ENCODE measurements around the gene PET100. TPM values are rescaled to one million over a fixed set of nuclear protein-coding genes. Genes with fewer than 3 reads are reported as not detected.

The PET100 gene
- total RNA-seq, 2 donors from 2014 or later = 149 to 182 TPM

DNA sequence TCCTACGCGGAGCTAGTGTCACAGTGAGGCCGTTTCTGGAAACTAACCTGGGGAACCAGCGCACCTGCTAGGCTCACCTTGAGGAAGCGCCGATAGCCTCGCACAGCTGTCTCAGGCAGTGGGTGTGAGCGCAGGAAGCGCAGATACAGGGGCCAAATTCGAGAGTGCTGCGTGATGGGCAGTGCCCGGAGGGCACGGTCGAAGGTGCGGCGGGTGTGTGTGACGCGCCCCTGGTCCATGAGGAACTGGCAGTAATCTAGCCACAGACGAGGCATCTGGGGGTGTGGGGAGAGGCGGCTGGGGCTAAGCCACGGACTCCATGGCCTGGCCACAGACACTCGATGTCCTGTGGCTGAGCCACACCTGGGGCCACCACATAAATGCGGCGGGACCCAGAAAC is 2.4 kb upstream of the PET100 start:
- no peak overlapping the region for H3K27ac ChIP-seq (ENCODE audit: low read depth, low read length)
- H3K27ac Mint-ChIP-seq = no peak overlapping the region
- TF ChIP-seq, protein P1, sequence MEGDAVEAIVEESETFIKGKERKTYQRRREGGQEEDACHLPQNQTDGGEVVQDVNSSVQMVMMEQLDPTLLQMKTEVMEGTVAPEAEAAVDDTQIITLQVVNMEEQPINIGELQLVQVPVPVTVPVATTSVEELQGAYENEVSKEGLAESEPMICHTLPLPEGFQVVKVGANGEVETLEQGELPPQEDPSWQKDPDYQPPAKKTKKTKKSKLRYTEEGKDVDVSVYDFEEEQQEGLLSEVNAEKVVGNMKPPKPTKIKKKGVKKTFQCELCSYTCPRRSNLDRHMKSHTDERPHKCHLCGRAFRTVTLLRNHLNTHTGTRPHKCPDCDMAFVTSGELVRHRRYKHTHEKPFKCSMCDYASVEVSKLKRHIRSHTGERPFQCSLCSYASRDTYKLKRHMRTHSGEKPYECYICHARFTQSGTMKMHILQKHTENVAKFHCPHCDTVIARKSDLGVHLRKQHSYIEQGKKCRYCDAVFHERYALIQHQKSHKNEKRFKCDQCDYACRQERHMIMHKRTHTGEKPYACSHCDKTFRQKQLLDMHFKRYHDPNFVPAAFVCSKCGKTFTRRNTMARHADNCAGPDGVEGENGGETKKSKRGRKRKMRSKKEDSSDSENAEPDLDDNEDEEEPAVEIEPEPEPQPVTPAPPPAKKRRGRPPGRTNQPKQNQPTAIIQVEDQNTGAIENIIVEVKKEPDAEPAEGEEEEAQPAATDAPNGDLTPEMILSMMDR (conservative IDR thresholded peaks at IDR 0.05) = no peak
- H3K4me3 ChIP-seq (ENCODE audit: low read length) = no peak overlapping the region
- peaks cover 17% of the 10 kb centered on the region for H3K4me1 Mint-ChIP-seq
- H3K4me3 Mint-ChIP-seq = peak overlapping the region; percentile 13
- no peaks in the 10 kb centered on the region for H3K27me3 ChIP-seq (ENCODE audit: control insufficient read depth, insufficient read depth, low read length, poor library complexity, severe bottlenecking)
- WGBS, 2 experiments (ENCODE audit: insufficient coverage in 1 of 2, insufficient read length in 1 of 2) = 89 to 92% methylated on average over 16 to 24 of the region's 24 CpGs
- no peaks in the 10 kb centered on the region for H3K4me1 ChIP-seq (ENCODE audit: control insufficient read depth, insufficient read depth, low read length)
- no peaks in the 10 kb centered on the region for H3K27me3 Mint-ChIP-seq (ENCODE audit: insufficient read depth)
- no peak overlapping the region for H3K9ac ChIP-seq (ENCODE audit: extremely low read depth, low read length, poor library complexity, severe bottlenecking)
- H3K9me3 ChIP-seq (ENCODE audit: control insufficient read depth, low read length) = no peaks in the 10 kb centered on the region
- H3K36me3 ChIP-seq (ENCODE audit: control insufficient read depth, insufficient read depth, low read length) = peaks cover 28% of the 10 kb centered on the region
- H3K9me3 Mint-ChIP-seq = no peaks in the 10 kb centered on the region
- no peak for DNase-seq
- peaks cover 23% of the 10 kb centered on the region for H3K36me3 Mint-ChIP-seq (ENCODE audit: low read depth)

DNA sequence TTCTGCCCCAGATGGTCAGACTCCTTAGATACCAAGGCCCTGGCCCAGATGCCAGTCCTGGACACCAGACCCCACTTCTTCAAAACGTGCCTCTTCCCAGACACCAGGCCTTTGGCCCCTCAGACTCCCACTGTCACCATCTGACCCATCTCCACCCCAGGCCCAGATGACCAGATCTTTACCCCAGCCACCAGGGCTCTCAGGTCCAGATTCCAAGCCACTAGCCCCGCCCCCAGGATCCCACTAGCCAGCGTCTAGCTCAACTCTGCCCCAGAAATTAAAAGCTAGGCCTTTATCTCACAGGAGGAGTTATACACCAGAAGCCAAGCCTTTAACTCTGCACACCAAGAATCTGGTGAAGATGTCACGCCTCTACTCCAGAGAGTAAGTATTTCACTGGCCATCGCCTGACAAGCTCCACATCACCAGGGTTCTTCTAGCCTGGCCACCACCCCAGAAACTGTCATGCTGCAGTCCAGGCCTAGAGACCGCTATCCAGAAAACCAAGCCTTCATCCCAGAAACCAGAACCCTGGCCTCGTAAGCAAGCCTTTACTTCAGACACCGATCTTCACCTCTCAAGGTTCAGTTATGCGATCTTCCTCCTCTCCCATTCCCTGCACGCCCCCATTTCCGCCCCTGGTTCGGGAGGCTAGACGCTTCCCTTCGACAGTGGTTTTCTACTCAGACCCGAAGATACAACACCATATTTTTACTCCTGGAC is 843 bp upstream of the PET100 start:
- H3K27ac ChIP-seq (ENCODE audit: low read depth, low read length) = no peak overlapping the region

DNA sequence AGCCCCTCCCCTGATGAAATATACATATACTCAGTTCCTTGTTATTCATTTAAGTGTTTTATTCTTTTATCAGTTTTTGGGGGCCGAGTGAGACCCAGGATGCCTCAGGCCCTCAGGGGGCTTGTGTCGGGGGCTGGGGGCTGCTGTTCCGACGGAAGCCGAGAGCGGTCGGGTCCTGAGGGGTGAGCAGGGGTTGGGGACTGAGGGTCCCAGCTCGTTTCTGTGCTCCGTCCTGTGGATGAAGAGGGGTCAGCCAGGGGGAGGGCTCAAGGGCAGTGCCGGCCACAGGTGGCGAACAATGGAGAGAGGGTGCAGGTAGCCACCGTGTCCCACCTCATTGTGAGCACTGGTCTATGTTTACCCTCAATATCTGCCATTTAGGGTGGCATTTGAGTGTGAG is 2.0 kb downstream of the PET100 start:
- TF ChIP-seq, protein P1 (conservative IDR thresholded peaks at IDR 0.05) = no peak
- Mint-ChIP-seq H3K36me3 (ENCODE audit: low read depth) (peaks cover 9% of the 10 kb centered on the region), H3K4me1 (peaks cover 17% of the 10 kb centered on the region), H3K9me3 (no peaks in the 10 kb centered on the region), H3K27me3 (ENCODE audit: insufficient read depth) (peaks cover 27% of the 10 kb centered on the region), H3K27ac (no peak overlapping the region), H3K4me3 (no peak overlapping the region)
- no peak for DNase-seq
- Histone ChIP-seq H3K4me1 (ENCODE audit: control insufficient read depth, insufficient read depth, low read length) (no peaks in the 10 kb centered on the region), H3K9ac (ENCODE audit: extremely low read depth, low read length, poor library complexity, severe bottlenecking) (no peak overlapping the region), H3K4me3 (ENCODE audit: low read length) (no peak overlapping the region), H3K27ac (ENCODE audit: low read depth, low read length) (no peak overlapping the region), H3K27me3 (ENCODE audit: control insufficient read depth, insufficient read depth, low read length, poor library complexity, severe bottlenecking) (peaks cover 23% of the 10 kb centered on the region), H3K9me3 (ENCODE audit: control insufficient read depth, low read length) (no peaks in the 10 kb centered on the region), H3K36me3 (ENCODE audit: control insufficient read depth, insufficient read depth, low read length) (peaks cover 5% of the 10 kb centered on the region)
- 92 to 100% methylated on average over 2 to 12 of the region's 12 CpGs for WGBS, 2 experiments (ENCODE audit: insufficient coverage in 1 of 2, insufficient read length in 1 of 2)

More for the DNA sequence above, 843 bp upstream of the PET100 start:
- Mint-ChIP-seq H3K9me3 (no peaks in the 10 kb centered on the region), H3K27me3 (ENCODE audit: insufficient read depth) (peaks cover 2% of the 10 kb centered on the region), H3K4me1 (peaks cover 17% of the 10 kb centered on the region), H3K4me3 (peak overlapping the region; percentile 94), H3K36me3 (ENCODE audit: low read depth) (peaks cover 14% of the 10 kb centered on the region), H3K27ac (peak overlapping the region; percentile 98)
- Histone ChIP-seq H3K9ac (ENCODE audit: extremely low read depth, low read length, poor library complexity, severe bottlenecking) (peak overlapping the region; percentile 99), H3K36me3 (ENCODE audit: control insufficient read depth, insufficient read depth, low read length) (peaks cover 19% of the 10 kb centered on the region), H3K9me3 (ENCODE audit: control insufficient read depth, low read length) (no peaks in the 10 kb centered on the region), H3K27me3 (ENCODE audit: control insufficient read depth, insufficient read depth, low read length, poor library complexity, severe bottlenecking) (no peaks in the 10 kb centered on the region), H3K4me1 (ENCODE audit: control insufficient read depth, insufficient read depth, low read length) (no peaks in the 10 kb centered on the region), H3K4me3 (ENCODE audit: low read length) (peak overlapping the region; percentile 96)
- WGBS, 2 experiments (ENCODE audit: insufficient coverage in 1 of 2, insufficient read length in 1 of 2) = 2 to 6% methylated on average over 13 to 15 of the region's 15 CpGs
- TF ChIP-seq, protein P1 (conservative IDR thresholded peaks at IDR 0.05) = no peak
- DNase-seq = no peak

Data from endodermal cell (in vitro differentiated cells).